B cell (primary cell): ENCODE results near the gene MAP7. TPM values are rescaled to one million over a fixed set of nuclear protein-coding genes. Genes with fewer than 3 reads are reported as not detected.

Source experiments
- ATAC-seq: fragments of 200-7000 bp; cut with Tn5 transposase; one replicate; pipeline ENCODE4 v1.10.0; 2021; ENCODE audit warnings: low read depth, mild to moderate bottlenecking, moderate number of reproducible peaks, moderate library complexity
- CTCF ChIA-PET: fragments of 350-600 bp; sonication (Branson Sonifier 250); formaldehyde crosslinking; loops from one replicate; lab custom pipeline; 2021; ENCODE audit warnings: antibody characterized with exemption, inconsistent platforms; lab: Charles Lee
- POLR2A ChIA-PET: fragments of 350-600 bp; sonication (Branson Sonifier 250); formaldehyde crosslinking; loops from one replicate; lab custom pipeline; 2021; ENCODE audit warnings: antibody characterized with exemption; lab: Charles Lee
- DNase-seq: peaks from one replicate; pipeline ENCODE4 v3.0.0; 2013
- H2AFZ ChIP-seq: 2 replicates; pipeline ENCODE4 v1.6.1; 2012; ENCODE audit warnings: mild to moderate bottlenecking, low read depth, low read length; ENCODE audit not compliant: insufficient read depth, poor library complexity, severe bottlenecking
- H3K27ac ChIP-seq, 2 donors: 1 replicate in 1 of 2; 2 replicates in 1 of 2; pipeline ENCODE4 v1.5.1; 2012 to 2013; ENCODE audit warnings: low read length in 2 of 2, mild to moderate bottlenecking in 2 of 2, moderate library complexity in 1 of 2
- H3K27me3 ChIP-seq, 4 experiments: fragments of 200-600 bp in 1 of 4; sonication (generic) in 1 of 4; replicated peaks in 1 of 4; 1 replicate in 2 of 4; 2 replicates in 2 of 4; pipeline versions ENCODE4 v1.6.1 to v1.7.0; 2013 to 2016; ENCODE audit warnings: low read length in 3 of 4, mild to moderate bottlenecking in 2 of 4, mixed read lengths in 1 of 4, moderate library complexity in 1 of 4; ENCODE audit not compliant: insufficient read depth in 4 of 4, control insufficient read depth in 3 of 4; ENCODE audit errors: control extremely low read depth in 1 of 4
- H3K36me3 ChIP-seq, 2 experiments: replicated peaks in 1 of 2; 1 replicate in 1 of 2; 2 replicates in 1 of 2; pipeline versions ENCODE4 v1.6.1 to v1.7.1; 2013; ENCODE audit warnings: low read length in 1 of 2; ENCODE audit not compliant: insufficient read depth in 2 of 2, control insufficient read depth in 1 of 2; ENCODE audit errors: control extremely low read depth in 1 of 2, extremely low read depth in 1 of 2
- H3K4me1 ChIP-seq, 2 donors: fragments of 200-600 bp in 1 of 2; sonication (generic) in 1 of 2; 1 replicate in 1 of 2; 2 replicates in 1 of 2; pipeline versions ENCODE4 v1.5.1 to v1.6.1; 2013 to 2017; ENCODE audit warnings: low read length in 2 of 2; ENCODE audit not compliant: control insufficient read depth in 2 of 2, insufficient read depth in 2 of 2
- H3K4me2 ChIP-seq: replicated peaks from 2 replicates; pipeline ENCODE3; 2012; ENCODE audit warnings: mild to moderate bottlenecking, low read depth, low read length; ENCODE audit not compliant: poor library complexity, severe bottlenecking
- H3K4me3 ChIP-seq, 5 experiments: fragments of 200-600 bp in 1 of 5; sonication (generic) in 1 of 5; 1 replicate in 3 of 5; 2 replicates in 2 of 5; pipeline versions ENCODE4 v1.5.1 to v1.7.0; 2011 to 2016; ENCODE audit warnings: low read length in 4 of 5, mild to moderate bottlenecking in 4 of 5, low read depth in 2 of 5, control low read depth in 1 of 5, moderate library complexity in 1 of 5; ENCODE audit not compliant: insufficient read depth in 1 of 5; ENCODE audit errors: control extremely low read depth in 1 of 5, extremely low read depth in 1 of 5
- H3K79me2 ChIP-seq: fragments of 200-600 bp; sonication (generic); one replicate; pipeline ENCODE4 v1.6.0; 2016; ENCODE audit warnings: low read length; ENCODE audit not compliant: control insufficient read depth, insufficient read depth
- H3K9ac ChIP-seq: fragments of 200-600 bp; sonication (generic); 2 replicates; pipeline ENCODE4 v1.6.1; 2017; ENCODE audit warnings: mild to moderate bottlenecking, low read length, moderate library complexity
- H3K9me3 ChIP-seq, 3 donors: one replicate each; pipeline versions ENCODE4 v1.6.1 to v1.7.1; 2013; ENCODE audit warnings: low read length in 2 of 3; ENCODE audit not compliant: control insufficient read depth in 2 of 3, insufficient read depth in 1 of 3; ENCODE audit errors: control extremely low read depth in 1 of 3
- H4K20me1 ChIP-seq: 2 replicates; pipeline ENCODE4 v1.6.0; 2012; ENCODE audit warnings: mild to moderate bottlenecking, low read length; ENCODE audit not compliant: insufficient read depth, control insufficient read depth, poor library complexity, severe bottlenecking
- H3K27ac Mint-ChIP-seq: one replicate; pipeline ENCODE4 v1.8.0; 2021; ENCODE audit warnings: mixed read lengths
- H3K27me3 Mint-ChIP-seq: one replicate; pipeline ENCODE4 v1.8.0; 2021; ENCODE audit warnings: mixed read lengths
- H3K4me1 Mint-ChIP-seq: one replicate; pipeline ENCODE4 v1.8.0; 2021; ENCODE audit warnings: mixed read lengths
- H3K4me3 Mint-ChIP-seq: one replicate; pipeline ENCODE4 v1.8.0; 2021; ENCODE audit warnings: mixed read lengths
- H3K9me3 Mint-ChIP-seq: one replicate; pipeline ENCODE4 v1.8.0; 2022; ENCODE audit warnings: mixed read lengths; ENCODE audit not compliant: insufficient read depth
- CTCF ChIP-seq: fragments of 200-600 bp; IDR thresholded peaks from one replicate; pipeline ENCODE4 v1.8.0; 2022; ENCODE audit warnings: antibody characterized with exemption, mild to moderate bottlenecking
- EZH2 ChIP-seq: IDR thresholded peaks from 2 replicates; pipeline ENCODE4 v1.6.1; 2012; ENCODE audit warnings: borderline replicate concordance, low read depth, mild to moderate bottlenecking, moderate library complexity, low read length; ENCODE audit not compliant: insufficient read depth, poor library complexity, severe bottlenecking
- WGBS: methylation state at CpG from one replicate; pipeline ENCODE4 v1.1.5; 2013; ENCODE audit warnings: missing lambda C conversion rate; ENCODE audit not compliant: insufficient coverage; 5-methylcytosine and 5-hydroxymethylcytosine counted together
- intact Hi-C: fragments of 100-400 bp; cut with micrococcal nuclease; formaldehyde crosslinking; loops from one replicate; pipeline ENCODE4 v1.10.0; 2022
- polyA plus RNA-seq: library from polyadenylated mRNA; depleted of rRNA; stranded (reverse); fragments of >200 nt; gene quantifications from 2 replicates; pipeline ENCODE4 v1.2.3, GENCODE V29; 2012
- total RNA-seq, 2 donors: library from RNA; stranded (reverse); fragments of 120-200 nt in 1 of 2; gene quantifications; 1 replicate in 1 of 2; 2 replicates in 1 of 2; pipeline versions ENCODE4 v1.2.3 to v1.2.4, GENCODE V29; 2013 to 2022

Gene MAP7
- total and polyA plus RNA-seq, 2 donors (not counting 1 experiment from before 2014, with no cell fraction given) = 0.34 to 0.64 TPM

- no peak overlapping the region for H2AFZ ChIP-seq
- Mint-ChIP-seq H3K4me1 (peaks cover 16% of the 10 kb centered on the region), H3K9me3 (no peaks in the 10 kb centered on the region), H3K27me3 (peaks cover 56% of the 10 kb centered on the region), H3K27ac (no peak overlapping the region), H3K4me3 (no peak overlapping the region)
- no CpG with 5 or more reads among the region's 4 CpGs for WGBS
- TF ChIP-seq CTCF = no peak
- TF ChIP-seq EZH2 = no peak
- H4K20me1 ChIP-seq = no peaks in the 10 kb centered on the region
- no peaks in the 10 kb centered on the region for H3K79me2 ChIP-seq
- H3K9ac ChIP-seq = no peak overlapping the region
- no peak overlapping the region for H3K4me3 ChIP-seq
- ATAC-seq (no peak), DNase-seq (no peak)
- H3K27me3 ChIP-seq = peaks cover 0 to 29% (median 25%) of the 10 kb centered on the region in 4 experiments
- no peaks in the 10 kb centered on the region for H3K36me3 ChIP-seq
- H3K9me3 ChIP-seq = no peaks in the 10 kb centered on the region
- intact Hi-C loops = no loop called here
- POLR2A ChIA-PET = interaction anchor here (0.5 kb wide), 1 partner anchor 1671 kb away, joined by 5 read pairs; no protein-coding TSS in a partner anchor
- no peak overlapping the region for H3K27ac ChIP-seq
- H3K4me1 ChIP-seq = peaks cover 10 to 17% of the 10 kb centered on the region in 2 donors
- CTCF ChIA-PET = interaction anchor here (0.5 to 1.1 kb wide), 3 partner anchors 16 to 1041 kb away, joined by 3 to 4 read pairs (median 3); partner anchors contain the start of gene MAP3K5
- no peak overlapping the region for H3K4me2 ChIP-seq
Observed at GRCh38 chr6:136547336-136547735, 2.9 kb downstream of the MAP7 start.

- peaks cover 58% of the 10 kb centered on the region for H3K27me3 Mint-ChIP-seq
- Histone ChIP-seq H3K4me3 (no peak overlapping the region), H3K9me3 (no peaks in the 10 kb centered on the region), H3K4me1 (peaks cover 10 to 17% of the 10 kb centered on the region in 2 donors), H3K36me3 (no peaks in the 10 kb centered on the region), H2AFZ (no peak overlapping the region), H4K20me1 (no peaks in the 10 kb centered on the region), H3K9ac (no peak overlapping the region), H3K27ac (no peak overlapping the region), H3K27me3 (peaks cover 0 to 29% (median 25%) of the 10 kb centered on the region in 4 experiments), H3K79me2 (no peaks in the 10 kb centered on the region), H3K4me2 (no peak overlapping the region)
- no peak for ATAC-seq
- POLR2A ChIA-PET = no interaction called here
- no peaks in the 10 kb centered on the region for H3K9me3 Mint-ChIP-seq
- peaks cover 14% of the 10 kb centered on the region for H3K4me1 Mint-ChIP-seq
- H3K27ac Mint-ChIP-seq = no peak overlapping the region
- WGBS = no CpG with 5 or more reads among the region's 1 CpG
- TF ChIP-seq CTCF = no peak
- TF ChIP-seq EZH2 = no peak
- no peak overlapping the region for H3K4me3 Mint-ChIP-seq
- CTCF ChIA-PET = no interaction called here
- no peak for DNase-seq
- intact Hi-C loops = no loop called here
Observed at GRCh38 chr6:136546331-136546730, 3.9 kb downstream of the MAP7 start.
